Thyroid gland (tissue), 4 donors: Measurements from ENCODE around the gene ATP9B. TPM values are rescaled to one million over a fixed set of nuclear protein-coding genes. Genes with fewer than 3 reads are reported as not detected.
A peak's percentile ranks its signal among the peaks of the same experiment; 100 is the strongest.

Experiments
- DNase-seq, 2 donors: peaks; one replicate each; pipeline ENCODE4 v3.0.0-alpha.2; 2019
- H3K27ac ChIP-seq, 3 donors: fragments of 200-600 bp; sonication (generic); 1 replicate in 2 of 3; 2 replicates in 1 of 3; pipeline ENCODE4 v1.5.1; 2016 to 2019; ENCODE audit warnings: mild to moderate bottlenecking in 1 of 3, moderate library complexity in 1 of 3
- H3K27me3 ChIP-seq: fragments of 200-600 bp; sonication (generic); one replicate; pipeline ENCODE4 v1.5.1; 2019
- H3K36me3 ChIP-seq, 2 donors: fragments of 200-600 bp; sonication (generic); one replicate each; pipeline ENCODE4 v1.5.1; 2016 to 2019
- H3K4me1 ChIP-seq, 2 donors: fragments of 200-600 bp; sonication (generic); one replicate each; pipeline ENCODE4 v1.5.1; 2017 to 2019
- H3K4me3 ChIP-seq, 3 donors: fragments of 200-600 bp; sonication (generic); replicated peaks in 1 of 3; 1 replicate in 2 of 3; 2 replicates in 1 of 3; pipeline ENCODE4 v1.5.1; 2016; ENCODE audit warnings: mild to moderate bottlenecking in 1 of 3
- H3K9me3 ChIP-seq: fragments of 200-600 bp; sonication (generic); one replicate; pipeline ENCODE4 v1.5.1; 2017
- POLR2A ChIP-seq, 2 donors: fragments of 450-650 bp; IDR thresholded peaks; one replicate each; pipeline ENCODE4 v1.6.1; 2017; ENCODE audit warnings: antibody characterized with exemption in 2 of 2, mild to moderate bottlenecking in 2 of 2, moderate library complexity in 1 of 2
- WGBS, 2 donors: methylation state at CpG; one replicate each; pipeline ENCODE4 v1.1.5; 2017; 5-methylcytosine and 5-hydroxymethylcytosine counted together
- intact Hi-C: fragments of 100-400 bp; cut with DNase I; formaldehyde crosslinking; loops from one replicate; pipeline ENCODE4 v1.15.1; 2023
- total RNA-seq, 4 donors: library from RNA; depleted of rRNA; stranded (reverse); fragments of >200 nt; gene quantifications; one replicate each; pipeline ENCODE4 v1.2.3, GENCODE V29; 2016
- TF ChIP-seq, protein P1 (sequence below), 6 experiments: fragments of 200-600 bp in 3 of 6; fragments of 450-650 bp in 3 of 6; sonication (generic) in 3 of 6; IDR thresholded peaks; one replicate each; pipeline ENCODE4 v1.5.1; 2016 to 2019; ENCODE audit warnings: antibody characterized with exemption in 6 of 6, mild to moderate bottlenecking in 2 of 6, inconsistent platforms in 1 of 6, moderate library complexity in 1 of 6

The ATP9B gene
- total RNA-seq, 4 donors from 2014 or later = 30.6 to 58.1 (median 48.2) TPM

DNA sequence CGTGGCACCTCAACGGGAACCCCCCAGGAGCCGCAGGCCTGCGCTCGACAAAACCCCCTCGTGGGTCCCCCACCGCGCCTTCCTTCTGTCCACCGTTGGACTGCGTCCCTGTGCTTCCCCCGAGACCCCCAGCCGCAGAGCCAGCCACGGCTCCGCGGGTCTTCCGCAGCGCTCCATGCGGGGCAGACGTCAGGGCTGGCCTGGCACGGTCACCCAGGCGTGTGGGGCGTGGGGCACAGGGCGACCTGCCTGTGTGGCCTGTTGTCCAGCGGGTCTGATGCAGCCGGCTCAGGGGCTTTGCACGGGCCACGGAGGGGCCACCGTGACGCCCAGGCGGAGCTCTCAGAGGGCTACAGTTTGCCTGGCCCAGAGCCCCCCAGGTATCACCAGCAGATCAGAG is 337.5 kb downstream of the ATP9B start:
- DNase-seq = no peak
- TF ChIP-seq, protein P1, sequence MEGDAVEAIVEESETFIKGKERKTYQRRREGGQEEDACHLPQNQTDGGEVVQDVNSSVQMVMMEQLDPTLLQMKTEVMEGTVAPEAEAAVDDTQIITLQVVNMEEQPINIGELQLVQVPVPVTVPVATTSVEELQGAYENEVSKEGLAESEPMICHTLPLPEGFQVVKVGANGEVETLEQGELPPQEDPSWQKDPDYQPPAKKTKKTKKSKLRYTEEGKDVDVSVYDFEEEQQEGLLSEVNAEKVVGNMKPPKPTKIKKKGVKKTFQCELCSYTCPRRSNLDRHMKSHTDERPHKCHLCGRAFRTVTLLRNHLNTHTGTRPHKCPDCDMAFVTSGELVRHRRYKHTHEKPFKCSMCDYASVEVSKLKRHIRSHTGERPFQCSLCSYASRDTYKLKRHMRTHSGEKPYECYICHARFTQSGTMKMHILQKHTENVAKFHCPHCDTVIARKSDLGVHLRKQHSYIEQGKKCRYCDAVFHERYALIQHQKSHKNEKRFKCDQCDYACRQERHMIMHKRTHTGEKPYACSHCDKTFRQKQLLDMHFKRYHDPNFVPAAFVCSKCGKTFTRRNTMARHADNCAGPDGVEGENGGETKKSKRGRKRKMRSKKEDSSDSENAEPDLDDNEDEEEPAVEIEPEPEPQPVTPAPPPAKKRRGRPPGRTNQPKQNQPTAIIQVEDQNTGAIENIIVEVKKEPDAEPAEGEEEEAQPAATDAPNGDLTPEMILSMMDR (IDR thresholded peaks at IDR 0.05) = no peak
- TF ChIP-seq POLR2A (IDR thresholded peaks at IDR 0.05) = no peak
- WGBS, 2 donors = 91 to 95% methylated on average over 19 to 24 of the region's 30 CpGs
- H3K27ac ChIP-seq = peak overlapping the region in 2 of 3 donors; percentile 68 to 73
- no peaks in the 10 kb centered on the region for H3K27me3 ChIP-seq
- H3K4me3 ChIP-seq = no peak overlapping the region
- H3K4me1 ChIP-seq = peaks cover 7 to 23% of the 10 kb centered on the region in 2 donors
- H3K36me3 ChIP-seq = peaks cover 0 to 4% of the 10 kb centered on the region in 2 donors
- intact Hi-C loops = no loop called here
- no peaks in the 10 kb centered on the region for H3K9me3 ChIP-seq

DNA sequence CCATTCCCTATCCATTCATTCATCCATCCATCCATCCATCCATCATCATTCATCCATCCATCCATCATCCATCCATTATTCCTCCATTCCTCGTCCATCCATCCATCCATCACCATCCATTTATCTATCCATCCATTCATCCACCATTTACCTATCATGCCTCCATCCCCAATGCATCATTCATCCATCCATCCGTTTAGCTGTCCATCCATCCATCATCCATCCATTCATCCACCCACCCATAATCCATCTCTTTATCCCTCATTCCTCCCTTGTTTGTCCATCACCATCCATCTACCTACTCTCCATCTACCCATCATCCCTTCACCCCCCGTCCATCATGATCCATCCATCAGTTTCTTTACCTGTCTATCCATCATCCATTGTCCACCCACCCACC is 340.1 kb downstream of the ATP9B start:
- no peak for TF ChIP-seq POLR2A (IDR thresholded peaks at IDR 0.05)
- TF ChIP-seq, protein P1 (IDR thresholded peaks at IDR 0.05) = no peak
- peaks cover 0 to 4% of the 10 kb centered on the region in 2 donors for H3K36me3 ChIP-seq
- no peak for DNase-seq
- no peak overlapping the region for H3K4me3 ChIP-seq
- H3K9me3 ChIP-seq = no peaks in the 10 kb centered on the region
- peaks cover 0 to 14% of the 10 kb centered on the region in 2 donors for H3K4me1 ChIP-seq
- H3K27me3 ChIP-seq = no peaks in the 10 kb centered on the region
- 82 to 95% methylated on average over 3 of the region's 3 CpGs for WGBS, 2 donors
- H3K27ac ChIP-seq = no peak overlapping the region
- intact Hi-C loops = no loop called here

DNA sequence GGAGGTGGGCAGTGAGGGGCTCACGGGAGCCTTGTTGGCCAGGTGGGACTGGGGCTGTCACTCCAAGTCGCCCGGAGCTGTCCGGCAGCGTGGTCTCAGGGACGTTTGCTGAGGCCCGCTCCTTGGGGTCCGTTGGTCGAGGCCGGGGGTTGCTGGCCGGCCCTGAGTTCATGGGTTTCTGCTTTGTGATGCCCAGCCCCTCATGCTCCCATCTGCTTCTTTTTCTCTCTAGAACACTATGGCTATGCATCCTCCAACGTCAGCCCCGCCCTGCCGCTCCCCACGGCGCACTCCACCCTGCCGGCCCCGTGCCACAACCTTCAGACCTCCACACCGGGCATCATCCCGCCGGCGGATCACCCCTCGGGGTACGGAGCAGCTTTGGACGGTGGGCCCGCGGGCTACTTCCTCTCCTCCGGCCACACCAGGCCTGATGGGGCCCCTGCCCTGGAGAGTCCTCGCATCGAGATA is 341.0 kb downstream of the ATP9B start:
- Histone ChIP-seq H3K36me3 (peaks cover 0 to 4% of the 10 kb centered on the region in 2 donors), H3K27me3 (no peaks in the 10 kb centered on the region), H3K4me3 (no peak overlapping the region), H3K27ac (no peak overlapping the region), H3K4me1 (peaks cover 0 to 10% of the 10 kb centered on the region in 2 donors), H3K9me3 (no peaks in the 10 kb centered on the region)
- no peak for DNase-seq
- intact Hi-C loops = no loop called here
- 94 to 97% methylated on average over 25 to 28 of the region's 30 CpGs for WGBS, 2 donors
- TF ChIP-seq POLR2A (IDR thresholded peaks at IDR 0.05) = no peak
- TF ChIP-seq, protein P1 (IDR thresholded peaks at IDR 0.05) = no peak

DNA sequence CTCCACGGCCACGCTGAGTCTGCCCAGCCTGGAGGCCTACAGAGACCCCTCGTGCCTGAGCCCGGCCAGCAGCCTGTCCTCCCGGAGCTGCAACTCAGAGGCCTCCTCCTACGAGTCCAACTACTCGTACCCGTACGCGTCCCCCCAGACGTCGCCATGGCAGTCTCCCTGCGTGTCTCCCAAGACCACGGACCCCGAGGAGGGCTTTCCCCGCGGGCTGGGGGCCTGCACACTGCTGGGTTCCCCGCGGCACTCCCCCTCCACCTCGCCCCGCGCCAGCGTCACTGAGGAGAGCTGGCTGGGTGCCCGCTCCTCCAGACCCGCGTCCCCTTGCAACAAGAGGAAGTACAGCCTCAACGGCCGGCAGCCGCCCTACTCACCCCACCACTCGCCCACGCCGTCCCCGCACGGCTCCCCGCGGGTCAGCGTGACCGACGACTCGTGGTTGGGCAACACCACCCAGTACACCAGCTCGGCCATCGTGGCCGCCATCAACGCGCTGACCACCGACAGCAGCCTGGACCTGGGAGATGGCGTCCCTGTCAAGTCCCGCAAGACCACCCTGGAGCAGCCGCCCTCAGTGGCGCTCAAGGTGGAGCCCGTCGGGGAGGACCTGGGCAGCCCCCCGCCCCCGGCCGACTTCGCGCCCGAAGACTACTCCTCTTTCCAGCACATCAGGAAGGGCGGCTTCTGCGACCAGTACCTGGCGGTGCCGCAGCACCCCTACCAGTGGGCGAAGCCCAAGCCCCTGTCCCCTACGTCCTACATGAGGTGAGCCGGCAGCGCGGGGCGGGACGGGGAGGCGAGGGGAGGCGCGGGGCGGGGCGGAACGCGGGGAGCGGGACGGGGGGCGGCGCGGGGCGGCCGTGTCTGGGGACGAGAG is 341.8 kb downstream of the ATP9B start:
- DNase-seq = no peak
- TF ChIP-seq POLR2A (IDR thresholded peaks at IDR 0.05) = no peak
- TF ChIP-seq, protein P1 (IDR thresholded peaks at IDR 0.05) = no peak
- H3K4me1 ChIP-seq = peaks cover 0 to 5% of the 10 kb centered on the region in 2 donors
- peaks cover 0 to 4% of the 10 kb centered on the region in 2 donors for H3K36me3 ChIP-seq
- intact Hi-C loops = no loop called here
- H3K27me3 ChIP-seq = no peaks in the 10 kb centered on the region
- H3K4me3 ChIP-seq = no peak overlapping the region
- H3K27ac ChIP-seq = no peak overlapping the region
- no peaks in the 10 kb centered on the region for H3K9me3 ChIP-seq
- WGBS, 2 donors = 96 to 97% methylated on average over 63 to 72 of the region's 84 CpGs
